IPS DF 6.9 (cell line): ENCODE data around the gene SYCN.
"Not testable (repeated sequence)": the region's sequence is repeated elsewhere in the genome, so short reads cannot be mapped to it uniquely, and the experiment has no call there.

Source experiments
- DNase-seq: peaks from one replicate; pipeline ENCODE4 v3.0.0-alpha.2; 2013; ENCODE audit warnings: low read depth, low spot score
- H3K27ac ChIP-seq: one replicate; pipeline ENCODE4 v1.5.1; 2013; ENCODE audit warnings: low read length, control low read depth
- H3K27me3 ChIP-seq: 2 replicates; pipeline ENCODE4 v1.6.1; 2013; ENCODE audit warnings: mild to moderate bottlenecking, low read length; ENCODE audit not compliant: control insufficient read depth, insufficient read depth
- H3K36me3 ChIP-seq: 2 replicates; pipeline ENCODE4 v1.6.1; 2013; ENCODE audit warnings: low read length; ENCODE audit not compliant: control insufficient read depth, insufficient read depth
- H3K4me1 ChIP-seq: 2 replicates; pipeline ENCODE4 v1.6.1; 2013; ENCODE audit warnings: low read length; ENCODE audit not compliant: control insufficient read depth, insufficient read depth
- H3K4me3 ChIP-seq: 2 replicates; pipeline ENCODE4 v1.5.1; 2013; ENCODE audit warnings: mild to moderate bottlenecking, low read length
- H3K9me3 ChIP-seq: 2 replicates; pipeline ENCODE4 v1.6.1; 2013; ENCODE audit warnings: low read length, inconsistent platforms; ENCODE audit not compliant: control insufficient read depth, insufficient read depth
- WGBS: extraction: QIAGEN DNeasy Blood & Tissue Kit; methylation state at CpG from one replicate; pipeline ENCODE4 v1.1.7; 2013; ENCODE audit warnings: mixed read lengths, missing lambda C conversion rate; ENCODE audit not compliant: insufficient read length, insufficient coverage; 5-methylcytosine and 5-hydroxymethylcytosine counted together

Gene SYCN, protein sequence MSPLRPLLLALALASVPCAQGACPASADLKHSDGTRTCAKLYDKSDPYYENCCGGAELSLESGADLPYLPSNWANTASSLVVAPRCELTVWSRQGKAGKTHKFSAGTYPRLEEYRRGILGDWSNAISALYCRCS

GRCh38 chr19:39203372-39204341 is at the start of gene SYCN:
Gene SYCN, minus strand, starts transcription at chr19:39204263. Its CDS starts 9 bp downstream, at chr19:39204254.
- Histone ChIP-seq H3K9me3 (no peaks in the 10 kb centered on the region), H3K27ac (no peak within 1 kb of the TSS), H3K4me3 (peak within 1 kb of the TSS; percentile 6; the same call in 1 of the 2 replicates), H3K27me3 (peaks cover 1% of the 10 kb centered on the region), H3K36me3 (no peaks in the 10 kb centered on the region), H3K4me1 (peaks cover 6% of the 10 kb centered on the region)
- WGBS, result no CpG with 5 or more reads among the region's 57 CpGs
- no peak for DNase-seq

DNA sequence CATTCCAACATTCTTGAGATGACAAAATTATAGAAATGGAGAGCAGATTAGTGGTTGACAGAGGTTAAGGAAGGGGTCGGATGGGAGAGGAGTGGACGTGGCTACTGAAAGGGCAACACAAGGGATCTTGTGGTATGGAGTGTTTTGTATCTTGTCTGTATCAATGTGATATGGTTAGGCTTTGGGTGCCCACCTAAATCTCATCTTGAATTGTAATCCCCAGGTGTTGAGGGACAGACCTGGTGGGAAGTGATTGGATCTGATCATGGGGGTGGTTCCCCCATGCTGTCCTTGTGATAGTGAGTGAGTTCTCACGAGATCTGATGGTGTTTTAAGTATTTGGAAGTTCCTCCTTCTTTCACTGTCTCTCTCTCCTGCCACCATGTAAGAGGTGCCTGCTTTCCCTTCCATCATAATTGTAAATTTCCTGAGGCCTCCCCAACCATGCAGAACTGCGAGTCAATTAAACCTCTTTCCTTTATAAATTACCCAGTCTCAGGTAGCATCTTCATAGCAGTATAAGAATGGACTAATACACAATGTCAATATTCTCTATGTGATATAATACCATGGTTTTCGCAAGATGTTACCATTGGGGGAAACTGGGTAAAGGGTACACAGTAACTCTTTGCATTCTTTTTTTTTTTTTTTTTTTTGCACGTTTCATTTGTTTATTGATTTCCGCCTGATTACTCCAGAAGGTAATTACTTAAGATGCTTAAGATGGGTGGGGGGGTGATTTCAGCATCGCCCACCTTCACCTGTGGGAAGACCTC is 49.5 kb upstream of the SYCN start:
- no CpG with 5 or more reads among the region's 8 CpGs for WGBS

GRCh38 chr19:39252458-39252857 is 48.4 kb upstream of the SYCN start:
- Histone ChIP-seq H3K27ac (no peak overlapping the region), H3K4me1 (no peaks in the 10 kb centered on the region), H3K36me3 (no peaks in the 10 kb centered on the region), H3K27me3 (peaks cover 31% of the 10 kb centered on the region), H3K4me3 (no peak overlapping the region), H3K9me3 (no peaks in the 10 kb centered on the region)
- WGBS, result no CpG with 5 or more reads among the region's 3 CpGs
- no peak for DNase-seq

More for the DNA sequence above, 49.5 kb upstream of the SYCN start:
- H3K27ac ChIP-seq, result no peak overlapping the region
- no peaks in the 10 kb centered on the region for H3K9me3 ChIP-seq
- no peak for DNase-seq
- H3K4me3 ChIP-seq, result no peak overlapping the region
- no peaks in the 10 kb centered on the region for H3K36me3 ChIP-seq
- H3K27me3 ChIP-seq, result peaks cover 20% of the 10 kb centered on the region
- no peaks in the 10 kb centered on the region for H3K4me1 ChIP-seq

DNA sequence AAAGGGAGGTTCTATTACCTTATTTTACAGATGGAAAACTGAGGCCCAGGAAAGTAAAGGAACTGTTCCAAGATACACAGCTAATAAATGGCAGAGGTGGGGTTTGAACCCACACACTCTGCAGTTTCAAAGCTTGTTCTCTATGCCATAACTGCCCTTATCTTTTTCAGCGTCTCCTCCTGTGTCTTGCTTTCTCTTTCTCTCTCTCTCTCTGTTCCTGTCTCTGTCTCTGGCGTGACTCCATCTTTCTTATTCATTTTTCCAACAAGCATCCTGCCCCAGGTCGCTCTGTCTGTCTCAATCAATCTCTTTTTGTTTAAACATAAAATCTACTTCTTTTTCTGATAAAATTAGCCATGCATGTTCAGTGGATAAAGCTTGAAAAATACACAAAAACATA is 47.8 kb upstream of the SYCN start:
- H3K4me3 ChIP-seq, result no peak overlapping the region
- H3K36me3 ChIP-seq, result no peaks in the 10 kb centered on the region
- H3K27me3 ChIP-seq, result peaks cover 35% of the 10 kb centered on the region
- no CpG with 5 or more reads among the region's 3 CpGs for WGBS
- H3K4me1 ChIP-seq, result 0 out of 2 replicates have a peak, but pooled peaks cover 2% of the 10 kb centered on the region
- DNase-seq, result no peak
- no peaks in the 10 kb centered on the region for H3K9me3 ChIP-seq
- no peak overlapping the region for H3K27ac ChIP-seq

DNA sequence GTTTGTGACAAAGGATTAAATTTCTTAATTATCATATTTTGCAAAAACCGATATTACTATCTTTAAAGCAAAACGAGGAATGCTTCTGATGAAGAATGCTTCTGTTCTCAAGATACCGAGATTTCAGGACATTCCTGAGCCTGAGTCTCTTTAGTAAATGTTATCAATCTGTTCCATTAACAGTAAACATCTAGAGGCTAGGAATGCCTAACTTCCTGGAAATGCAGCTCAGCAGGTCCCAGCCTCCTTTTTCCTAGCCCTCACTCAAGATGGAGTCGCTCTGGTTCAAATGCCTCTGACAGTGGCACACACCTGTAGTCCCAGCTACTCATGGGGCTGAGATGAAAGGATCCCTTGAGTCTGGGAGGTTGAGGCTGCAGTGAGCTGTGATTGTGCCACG is 47.0 kb upstream of the SYCN start:
- no peak for DNase-seq
- no peaks in the 10 kb centered on the region for H3K9me3 ChIP-seq
- H3K27me3 ChIP-seq, result peaks cover 35% of the 10 kb centered on the region
- no CpG with 5 or more reads among the region's 5 CpGs for WGBS
- 0 out of 2 replicates have a peak, but pooled peaks cover 2% of the 10 kb centered on the region for H3K4me1 ChIP-seq
- no peak overlapping the region for H3K27ac ChIP-seq
- H3K4me3 ChIP-seq, result no peak overlapping the region
- H3K36me3 ChIP-seq, result no peaks in the 10 kb centered on the region

DNA sequence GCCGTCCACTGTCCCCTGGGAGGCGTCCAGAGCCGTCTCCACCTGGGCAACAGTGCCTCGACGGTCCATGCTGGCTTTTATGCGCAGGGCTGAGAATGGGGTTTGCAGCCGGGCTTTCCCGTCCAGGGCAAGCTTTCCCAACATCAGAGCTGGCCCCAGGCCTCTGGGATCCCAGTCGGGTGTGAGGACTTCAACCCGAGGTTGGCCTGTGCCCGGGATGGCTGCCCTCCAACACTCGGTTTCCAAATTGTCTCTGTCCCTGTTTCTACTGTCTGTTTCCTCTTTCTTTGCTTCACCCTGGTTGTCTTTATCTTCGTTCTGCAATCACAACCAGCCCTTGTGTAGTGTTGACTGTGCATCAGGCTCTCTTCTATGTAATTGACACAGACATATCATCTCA is 44.7 kb upstream of the SYCN start, which contains the start of gene IFNL4:
Gene IFNL4, minus strand, starts transcription at position 51 of the 400 bp plus-strand sequence.
- peaks cover 35% of the 10 kb centered on the region for H3K27me3 ChIP-seq
- no peak for DNase-seq
- peak within 1 kb of the TSS; percentile 21; the same call in 1 of the 2 replicates for H3K4me3 ChIP-seq
- no peak within 1 kb of the TSS for H3K27ac ChIP-seq
- WGBS, result no CpG with 5 or more reads among the region's 13 CpGs
- H3K4me1 ChIP-seq, result 0 out of 2 replicates have a peak, but pooled peaks cover 2% of the 10 kb centered on the region
- H3K36me3 ChIP-seq, result no peaks in the 10 kb centered on the region
- H3K9me3 ChIP-seq, result no peaks in the 10 kb centered on the region

GRCh38 chr19:39247701-39248664 is 43.9 kb upstream of the SYCN start:
- Histone ChIP-seq H3K27ac (no peak overlapping the region), H3K27me3 (peaks cover 35% of the 10 kb centered on the region), H3K4me1 (0 out of 2 replicates have a peak, but pooled peaks cover 2% of the 10 kb centered on the region), H3K9me3 (no peaks in the 10 kb centered on the region), H3K4me3 (peak overlapping the region; percentile 21; the same call in 1 of the 2 replicates), H3K36me3 (no peaks in the 10 kb centered on the region)
- DNase-seq, result no peak
- WGBS, result no CpG with 5 or more reads among the region's 92 CpGs

DNA sequence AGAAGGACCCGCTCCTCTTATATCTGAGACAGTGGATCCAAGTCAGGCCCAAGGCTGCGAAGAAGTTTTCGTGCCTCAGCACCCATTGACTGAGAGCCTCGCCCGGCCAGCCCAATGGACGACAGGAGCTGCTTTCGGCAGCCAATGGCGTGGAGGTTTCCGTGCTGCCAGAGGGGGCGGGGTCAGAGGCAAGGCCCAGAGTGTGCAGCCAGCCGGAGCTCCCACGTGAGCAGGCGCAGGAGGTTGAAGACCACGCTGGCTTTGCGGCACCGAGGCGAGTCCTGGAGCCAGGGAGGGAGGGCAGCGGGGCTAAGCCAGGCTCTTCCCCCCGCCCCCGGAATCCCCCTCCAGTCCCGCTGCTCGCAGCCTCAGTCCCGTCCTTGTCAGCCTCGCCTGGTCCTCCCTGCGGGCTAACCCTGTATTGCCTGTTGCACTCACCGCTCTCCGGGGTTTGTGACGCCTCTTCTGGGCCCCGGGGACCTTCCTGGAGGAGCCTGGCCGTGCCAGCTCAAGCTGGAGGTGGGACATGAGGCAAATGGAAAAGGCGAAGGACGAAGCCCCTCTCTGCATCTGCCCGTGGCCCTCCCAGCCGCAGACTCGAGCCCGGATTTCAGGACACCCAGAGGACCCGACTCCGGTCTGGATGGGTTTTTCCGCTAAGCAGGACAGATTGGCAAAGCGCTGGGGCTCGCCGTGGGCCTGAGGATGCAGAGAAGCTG is 43.0 kb upstream of the SYCN start:
- Histone ChIP-seq H3K36me3 (no peaks in the 10 kb centered on the region), H3K9me3 (no peaks in the 10 kb centered on the region), H3K4me3 (peak overlapping the region; percentile 21; the same call in 1 of the 2 replicates), H3K27ac (no peak overlapping the region), H3K4me1 (0 out of 2 replicates have a peak, but pooled peaks cover 2% of the 10 kb centered on the region), H3K27me3 (peaks cover 31% of the 10 kb centered on the region)
- DNase-seq, result no peak
- no CpG with 5 or more reads among the region's 42 CpGs for WGBS

DNA sequence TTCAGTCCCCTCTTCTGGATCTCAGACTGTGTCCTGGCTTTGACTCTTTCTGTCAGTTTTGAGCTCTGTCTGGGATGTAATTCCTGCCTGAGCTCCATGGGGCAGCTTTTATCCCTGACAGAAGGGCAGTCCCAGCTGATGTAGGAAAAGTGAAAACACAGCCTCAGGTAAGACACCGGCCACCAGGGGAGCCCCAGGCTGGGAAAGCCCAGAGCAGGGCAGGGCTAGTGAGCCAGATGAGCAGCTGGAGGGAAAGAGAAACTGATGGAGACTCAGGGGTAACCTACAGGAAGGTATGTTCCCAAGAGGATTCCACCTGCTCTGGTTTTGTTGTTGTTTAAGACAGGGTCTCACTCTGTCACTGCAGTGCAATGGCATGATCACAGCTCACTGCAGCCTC is 41.1 kb upstream of the SYCN start:
- no CpG with 5 or more reads among the region's 1 CpG for WGBS
- peaks cover 29% of the 10 kb centered on the region for H3K27me3 ChIP-seq
- H3K9me3 ChIP-seq, H3K36me3 ChIP-seq, H3K27ac ChIP-seq, H3K4me3 ChIP-seq, H3K4me1 ChIP-seq, DNase-seq: not testable (repeated sequence)
